EH (cell line): ENCODE data around the gene OFD1.
A peak's percentile ranks its signal among the peaks of the same experiment; 100 is the strongest.

ENCODE experiments used
- DNase-seq: peaks from one replicate; pipeline ENCODE4 v3.0.0-alpha.2; 2015; ENCODE audit warnings: low read depth

OFD1 gene

GRCh38 chrX:13793897-13794296, 59.3 kb downstream of the OFD1 start:
- no peak for DNase-seq

GRCh38 chrX:13794417-13794816, 59.9 kb downstream of the OFD1 start:
- no peak for DNase-seq

- no peak for DNase-seq
These were observed 63.0 kb downstream of the OFD1 start for GRCh38 chrX:13797512-13797911.

- DNase-seq: no peak
These were observed 63.6 kb downstream of the OFD1 start for GRCh38 chrX:13798184-13798583.

GRCh38 chrX:13803116-13803515, 68.6 kb downstream of the OFD1 start:
- DNase-seq: no peak

- no peak for DNase-seq
These were observed 70.7 kb downstream of the OFD1 start for GRCh38 chrX:13805241-13805640.

- DNase-seq: no peak
These were observed 73.7 kb downstream of the OFD1 start for GRCh38 chrX:13808293-13808692.

GRCh38 chrX:13808865-13809264, 74.3 kb downstream of the OFD1 start:
- peak; percentile 1 for DNase-seq

GRCh38 chrX:13815664-13816063, 81.1 kb downstream of the OFD1 start:
- DNase-seq: no peak

- DNase-seq: no peak
These were observed 81.6 kb downstream of the OFD1 start for GRCh38 chrX:13816176-13816575.

GRCh38 chrX:13816643-13817627, 82.4 kb downstream of the OFD1 start, which contains the start of gene GPM6B:
GPM6B (minus strand) TSS chrX:13817093; CDS start chrX:13816904, 189 bp downstream.
- no peak for DNase-seq
